Neural progenitor cell (in vitro differentiated cells): ENCODE results near the gene RABGAP1. TPM values are rescaled to one million over a fixed set of nuclear protein-coding genes. Genes with fewer than 3 reads are reported as not detected.

ENCODE experiments used
- DNase-seq: peaks from one replicate; pipeline ENCODE4 v3.0.0-alpha.2; 2016; ENCODE audit warnings: low spot score
- H2AFZ ChIP-seq: fragments of 200-600 bp; sonication (generic); replicated peaks from 2 replicates; pipeline ENCODE4 v1.6.1; 2016; ENCODE audit warnings: antibody characterized with exemption
- H3F3A ChIP-seq: fragments of 200-600 bp; sonication (generic); 2 replicates; pipeline ENCODE4 v1.6.1; 2016; ENCODE audit warnings: antibody characterized with exemption, low read depth
- H3K27ac ChIP-seq: fragments of 200-600 bp; sonication (generic); 2 replicates; pipeline ENCODE4 v1.5.1; 2016; ENCODE audit warnings: mild to moderate bottlenecking
- H3K27me3 ChIP-seq: fragments of 200-600 bp; sonication (generic); 2 replicates; pipeline ENCODE4 v1.6.1; 2016; ENCODE audit warnings: mild to moderate bottlenecking, moderate library complexity
- H3K36me3 ChIP-seq: fragments of 200-600 bp; sonication (generic); 2 replicates; pipeline ENCODE4 v1.5.1; 2016
- H3K4me1 ChIP-seq: fragments of 200-600 bp; sonication (generic); 2 replicates; pipeline ENCODE4 v1.6.1; 2016; ENCODE audit warnings: mixed run types
- H3K4me2 ChIP-seq: fragments of 200-600 bp; sonication (generic); 2 replicates; pipeline ENCODE4 v1.6.1; 2016
- H3K4me3 ChIP-seq: fragments of 200-600 bp; sonication (generic); 2 replicates; pipeline ENCODE4 v1.5.1; 2016
- H3K79me2 ChIP-seq: fragments of 200-600 bp; sonication (generic); 2 replicates; pipeline ENCODE4 v1.6.1; 2016; ENCODE audit warnings: low read depth
- H3K9ac ChIP-seq: fragments of 200-600 bp; sonication (generic); 2 replicates; pipeline ENCODE4 v1.6.1; 2016
- H3K9me3 ChIP-seq: fragments of 200-600 bp; sonication (generic); 2 replicates; pipeline ENCODE4 v1.5.1; 2016; ENCODE audit warnings: low read depth
- H4K20me1 ChIP-seq: fragments of 200-600 bp; sonication (generic); 2 replicates; pipeline ENCODE4 v1.6.1; 2016; ENCODE audit warnings: low read depth
- H3K27ac Mint-ChIP-seq: 3 replicates; pipeline ENCODE4 v1.8.0; 2021; ENCODE audit warnings: mixed read lengths
- H3K27me3 Mint-ChIP-seq: 2 replicates; pipeline ENCODE4 v1.8.0; 2022; ENCODE audit warnings: low read depth, mild to moderate bottlenecking, inconsistent platforms, moderate library complexity, mixed read lengths; ENCODE audit not compliant: insufficient read depth
- H3K36me3 Mint-ChIP-seq: 3 replicates; pipeline ENCODE4 v1.8.0; 2021; ENCODE audit warnings: mixed read lengths
- H3K4me1 Mint-ChIP-seq: 3 replicates; pipeline ENCODE4 v1.8.0; 2021; ENCODE audit warnings: mixed read lengths
- H3K4me3 Mint-ChIP-seq: 3 replicates; pipeline ENCODE4 v1.8.0; 2021; ENCODE audit warnings: mild to moderate bottlenecking, moderate library complexity, mixed read lengths
- H3K9me3 Mint-ChIP-seq: 3 replicates; pipeline ENCODE4 v1.8.0; 2020; ENCODE audit warnings: mixed read lengths
- EZH2 ChIP-seq: fragments of 200-600 bp; sonication (generic); IDR thresholded peaks from 2 replicates; pipeline ENCODE4 v1.6.1; 2017; ENCODE audit warnings: antibody characterized with exemption, mild to moderate bottlenecking, moderate library complexity
- EZH2phosphoT487 ChIP-seq: fragments of 200-600 bp; sonication (generic); IDR thresholded peaks from 2 replicates; pipeline ENCODE4 v1.6.1; 2017; ENCODE audit warnings: antibody characterized with exemption
- total RNA-seq: library from RNA; depleted of rRNA; stranded (reverse); fragments of >200 nt; gene quantifications from 2 replicates; pipeline ENCODE4 v1.2.3, GENCODE V29; 2015; ENCODE audit warnings: low replicate concordance
- TF ChIP-seq, protein P1 (sequence below): fragments of 200-600 bp; sonication (generic); IDR thresholded peaks from 2 replicates; pipeline ENCODE4 v1.5.1; 2017; ENCODE audit warnings: antibody characterized with exemption, mild to moderate bottlenecking

Gene RABGAP1
- total RNA-seq, 1 donor from 2014 or later = 55.2 TPM

DNA sequence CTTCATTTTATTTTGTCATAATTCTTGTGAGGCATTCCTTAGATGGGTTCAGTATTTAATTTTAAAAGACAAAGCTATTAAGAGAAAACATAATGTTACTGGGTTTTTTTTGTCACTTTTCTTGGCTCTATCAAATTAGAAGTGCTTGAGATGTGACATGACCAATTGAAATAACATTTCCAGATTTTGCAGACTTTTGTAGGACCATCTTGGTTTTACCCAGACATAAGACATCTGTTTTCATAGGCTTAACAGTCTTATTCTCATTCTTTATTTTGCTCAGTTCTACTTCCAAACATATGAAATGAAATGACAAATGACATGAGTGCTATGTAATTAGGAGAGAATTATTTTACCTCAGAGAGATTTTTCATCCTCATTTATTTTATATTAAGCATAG is 112.2 kb downstream of the RABGAP1 start:
- Histone ChIP-seq H3K4me1 (peaks cover 5% of the 10 kb centered on the region), H3K4me3 (no peak overlapping the region), H3K27ac (no peak overlapping the region), H4K20me1 (peaks cover 4% of the 10 kb centered on the region), H3F3A (peaks cover 7% of the 10 kb centered on the region), H2AFZ (no peak overlapping the region), H3K27me3 (no peaks in the 10 kb centered on the region), H3K9me3 (no peaks in the 10 kb centered on the region), H3K4me2 (no peak overlapping the region), H3K36me3 (peaks cover 6% of the 10 kb centered on the region), H3K9ac (no peak overlapping the region), H3K79me2 (no peaks in the 10 kb centered on the region)
- Mint-ChIP-seq H3K4me3 (no peak overlapping the region), H3K9me3 (peaks cover 7% of the 10 kb centered on the region), H3K4me1 (peaks cover 6% of the 10 kb centered on the region), H3K27me3 (no peaks in the 10 kb centered on the region), H3K27ac (no peak overlapping the region), H3K36me3 (peaks cover 13% of the 10 kb centered on the region)
- TF ChIP-seq EZH2phosphoT487 = no peak
- TF ChIP-seq, protein P1, sequence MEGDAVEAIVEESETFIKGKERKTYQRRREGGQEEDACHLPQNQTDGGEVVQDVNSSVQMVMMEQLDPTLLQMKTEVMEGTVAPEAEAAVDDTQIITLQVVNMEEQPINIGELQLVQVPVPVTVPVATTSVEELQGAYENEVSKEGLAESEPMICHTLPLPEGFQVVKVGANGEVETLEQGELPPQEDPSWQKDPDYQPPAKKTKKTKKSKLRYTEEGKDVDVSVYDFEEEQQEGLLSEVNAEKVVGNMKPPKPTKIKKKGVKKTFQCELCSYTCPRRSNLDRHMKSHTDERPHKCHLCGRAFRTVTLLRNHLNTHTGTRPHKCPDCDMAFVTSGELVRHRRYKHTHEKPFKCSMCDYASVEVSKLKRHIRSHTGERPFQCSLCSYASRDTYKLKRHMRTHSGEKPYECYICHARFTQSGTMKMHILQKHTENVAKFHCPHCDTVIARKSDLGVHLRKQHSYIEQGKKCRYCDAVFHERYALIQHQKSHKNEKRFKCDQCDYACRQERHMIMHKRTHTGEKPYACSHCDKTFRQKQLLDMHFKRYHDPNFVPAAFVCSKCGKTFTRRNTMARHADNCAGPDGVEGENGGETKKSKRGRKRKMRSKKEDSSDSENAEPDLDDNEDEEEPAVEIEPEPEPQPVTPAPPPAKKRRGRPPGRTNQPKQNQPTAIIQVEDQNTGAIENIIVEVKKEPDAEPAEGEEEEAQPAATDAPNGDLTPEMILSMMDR = no peak
- TF ChIP-seq EZH2 = no peak
- no peak for DNase-seq

- Histone ChIP-seq H3K79me2 (no peaks in the 10 kb centered on the region), H3K4me3 (no peak overlapping the region), H3F3A (peaks cover 7% of the 10 kb centered on the region), H2AFZ (no peak overlapping the region), H3K27me3 (no peaks in the 10 kb centered on the region), H3K36me3 (peaks cover 6% of the 10 kb centered on the region), H3K4me2 (no peak overlapping the region), H3K27ac (no peak overlapping the region), H3K9me3 (no peaks in the 10 kb centered on the region), H4K20me1 (peaks cover 4% of the 10 kb centered on the region), H3K9ac (no peak overlapping the region), H3K4me1 (peaks cover 5% of the 10 kb centered on the region)
- peaks cover 7% of the 10 kb centered on the region for H3K9me3 Mint-ChIP-seq
- peaks cover 13% of the 10 kb centered on the region for H3K36me3 Mint-ChIP-seq
- no peaks in the 10 kb centered on the region for H3K27me3 Mint-ChIP-seq
- no peak overlapping the region for H3K27ac Mint-ChIP-seq
- H3K4me3 Mint-ChIP-seq = no peak overlapping the region
- peaks cover 7% of the 10 kb centered on the region for H3K4me1 Mint-ChIP-seq
- DNase-seq = no peak
- TF ChIP-seq EZH2phosphoT487 (no peak), EZH2 (no peak)
- TF ChIP-seq, protein P1 = no peak
Observed at GRCh38 chr9:123053711-123054110, 112.9 kb downstream of the RABGAP1 start.

DNA sequence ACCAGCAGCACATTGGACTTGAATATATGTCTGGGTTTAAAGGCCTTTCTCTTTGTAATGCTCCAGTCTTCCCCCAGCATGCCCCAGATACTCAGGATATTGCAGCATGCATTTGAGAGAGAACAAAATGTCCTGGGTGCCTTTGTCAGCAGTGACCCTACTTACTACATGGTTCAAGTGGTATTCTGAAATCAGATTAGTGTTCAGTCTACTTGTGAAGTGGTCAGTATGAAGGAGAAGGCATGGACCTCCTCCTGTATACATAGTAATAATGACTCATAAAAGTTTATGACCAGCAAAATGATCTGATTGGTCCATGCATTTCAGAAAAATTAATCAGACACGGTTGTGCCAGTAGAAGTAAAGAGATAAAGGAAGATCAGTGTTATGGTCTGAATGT is 118.0 kb downstream of the RABGAP1 start:
- H4K20me1 ChIP-seq = peaks cover 4% of the 10 kb centered on the region
- Mint-ChIP-seq H3K27me3 (no peaks in the 10 kb centered on the region), H3K4me3 (no peak overlapping the region), H3K4me1 (peaks cover 10% of the 10 kb centered on the region), H3K9me3 (peaks cover 7% of the 10 kb centered on the region), H3K36me3 (peaks cover 12% of the 10 kb centered on the region), H3K27ac (no peak overlapping the region)
- peaks cover 9% of the 10 kb centered on the region for H3K4me1 ChIP-seq
- TF ChIP-seq, protein P1 = no peak
- TF ChIP-seq EZH2 (no peak), EZH2phosphoT487 (no peak)
- DNase-seq = no peak
- H3K36me3 ChIP-seq = peaks cover 6% of the 10 kb centered on the region
- H3K27me3 ChIP-seq = no peaks in the 10 kb centered on the region
- H2AFZ ChIP-seq = no peak overlapping the region
- no peak overlapping the region for H3K4me3 ChIP-seq
- H3K27ac ChIP-seq = no peak overlapping the region
- H3K4me2 ChIP-seq = no peak overlapping the region
- no peaks in the 10 kb centered on the region for H3K9me3 ChIP-seq
- peaks cover 7% of the 10 kb centered on the region for H3F3A ChIP-seq
- no peaks in the 10 kb centered on the region for H3K79me2 ChIP-seq
- no peak overlapping the region for H3K9ac ChIP-seq
